Measurements from ENCODE around the gene DIDO1.

The DIDO1 gene

DNA sequence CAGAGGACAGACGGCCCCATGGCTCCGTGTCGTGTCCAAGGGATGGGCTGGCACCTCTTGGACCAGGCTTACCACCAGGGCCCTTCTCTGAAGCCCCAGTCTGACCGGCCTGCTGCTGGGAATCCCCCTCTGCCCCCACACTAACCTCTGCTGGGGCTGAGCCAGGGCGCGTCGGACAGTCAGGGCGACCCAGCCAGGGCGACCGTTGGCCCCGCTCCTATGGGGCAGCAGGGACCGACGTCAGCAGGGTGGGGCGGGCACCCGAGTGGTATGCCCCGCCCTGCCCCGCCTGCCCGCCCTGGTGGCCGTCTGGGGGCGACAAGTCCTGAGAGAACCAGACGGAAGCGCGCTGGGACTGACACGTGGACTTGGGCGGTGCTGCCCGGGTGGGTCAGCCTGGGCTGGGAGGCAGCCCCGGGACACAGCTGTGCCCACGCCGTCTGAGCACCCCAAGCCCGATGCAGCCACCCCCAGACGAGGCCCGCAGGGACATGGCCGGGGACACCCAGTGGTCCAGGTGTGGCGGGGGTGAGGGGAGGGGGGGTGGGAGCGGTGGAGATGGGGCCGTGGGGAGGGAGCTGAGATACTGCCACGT is 26.2 kb upstream of the DIDO1 start, which contains the start of gene SLC17A9:
SLC17A9 (plus strand) TSS at position 337 of the 595 bp plus-strand sequence; CDS start at position 459, 122 bp downstream.
- peak; percentile 83 for DNase-seq (ENCODE audit: low spot score)
- TF ChIP-seq, protein P1, sequence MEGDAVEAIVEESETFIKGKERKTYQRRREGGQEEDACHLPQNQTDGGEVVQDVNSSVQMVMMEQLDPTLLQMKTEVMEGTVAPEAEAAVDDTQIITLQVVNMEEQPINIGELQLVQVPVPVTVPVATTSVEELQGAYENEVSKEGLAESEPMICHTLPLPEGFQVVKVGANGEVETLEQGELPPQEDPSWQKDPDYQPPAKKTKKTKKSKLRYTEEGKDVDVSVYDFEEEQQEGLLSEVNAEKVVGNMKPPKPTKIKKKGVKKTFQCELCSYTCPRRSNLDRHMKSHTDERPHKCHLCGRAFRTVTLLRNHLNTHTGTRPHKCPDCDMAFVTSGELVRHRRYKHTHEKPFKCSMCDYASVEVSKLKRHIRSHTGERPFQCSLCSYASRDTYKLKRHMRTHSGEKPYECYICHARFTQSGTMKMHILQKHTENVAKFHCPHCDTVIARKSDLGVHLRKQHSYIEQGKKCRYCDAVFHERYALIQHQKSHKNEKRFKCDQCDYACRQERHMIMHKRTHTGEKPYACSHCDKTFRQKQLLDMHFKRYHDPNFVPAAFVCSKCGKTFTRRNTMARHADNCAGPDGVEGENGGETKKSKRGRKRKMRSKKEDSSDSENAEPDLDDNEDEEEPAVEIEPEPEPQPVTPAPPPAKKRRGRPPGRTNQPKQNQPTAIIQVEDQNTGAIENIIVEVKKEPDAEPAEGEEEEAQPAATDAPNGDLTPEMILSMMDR (IDR thresholded peaks at IDR 0.05) = no peak
- Histone ChIP-seq H3K4me3 (peak within 1 kb of the TSS; percentile 70), H3K27ac (peak within 1 kb of the TSS; percentile 85 to 92)

DNA sequence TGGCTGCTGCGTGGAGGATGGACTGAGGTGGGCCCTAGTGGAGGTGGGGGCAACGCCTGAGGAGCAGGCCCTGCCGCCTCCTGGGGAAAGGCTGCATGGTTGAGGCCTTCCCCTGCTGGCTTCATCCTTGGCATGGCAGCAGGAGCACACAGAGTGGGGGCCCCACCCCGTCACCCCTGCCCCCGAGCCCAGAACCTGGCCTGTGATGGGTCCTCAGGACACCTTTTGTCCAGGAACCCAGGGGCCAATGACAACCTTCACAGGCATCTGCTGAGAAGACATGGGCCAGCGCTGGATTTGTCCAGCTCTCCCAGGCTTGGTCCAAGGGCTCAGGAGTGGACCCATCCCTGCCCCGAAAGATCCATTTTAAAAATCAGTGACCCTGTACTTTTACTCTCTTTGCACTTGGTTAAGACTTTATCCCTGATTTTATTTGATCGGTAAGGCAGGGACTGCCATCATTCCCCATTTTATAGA is 25.6 kb upstream of the DIDO1 start:
- Histone ChIP-seq H3K27ac (peak overlapping the region; percentile 85 to 92), H3K4me3 (peak overlapping the region; percentile 70)
- no peak for DNase-seq (ENCODE audit: low spot score)
- TF ChIP-seq, protein P1 (IDR thresholded peaks at IDR 0.05) = no peak

DNA sequence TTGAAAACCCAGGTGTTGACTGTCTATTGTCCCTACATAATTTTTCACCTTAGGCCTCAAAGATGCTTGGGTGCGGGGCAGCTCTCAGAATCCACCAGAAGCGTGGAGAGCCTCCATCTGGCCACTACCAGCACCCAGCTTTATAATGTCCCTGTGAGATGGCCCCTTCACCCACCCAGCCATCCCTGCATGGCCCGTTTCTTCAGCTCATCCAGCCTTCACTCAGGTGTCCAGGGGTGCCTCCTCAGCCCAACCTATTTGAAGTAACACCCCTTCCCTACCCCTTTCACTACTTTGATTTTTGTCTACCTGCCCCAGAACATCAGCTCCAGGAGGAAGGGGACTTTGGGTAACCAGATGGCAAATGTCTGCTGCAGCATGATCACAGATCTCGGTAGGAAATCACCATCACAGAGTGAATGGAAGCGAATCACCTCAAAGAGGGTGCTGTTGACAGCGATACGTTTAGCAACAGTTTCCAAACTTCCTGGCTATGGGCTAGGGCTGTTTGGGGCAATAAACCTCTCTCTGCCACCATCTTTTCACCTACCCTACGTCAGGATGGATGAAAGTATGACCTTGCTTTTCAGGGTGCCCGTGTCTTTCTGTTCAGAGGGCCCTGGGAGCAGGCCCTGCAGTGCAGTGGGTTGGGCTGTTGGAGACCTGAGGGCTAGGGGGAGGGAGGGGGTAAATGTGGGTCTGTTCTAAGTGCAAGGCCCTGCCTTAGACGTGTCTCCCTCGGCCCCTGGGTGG is 25.0 kb upstream of the DIDO1 start:
- TF ChIP-seq, protein P1 (IDR thresholded peaks at IDR 0.05) = no peak
- Histone ChIP-seq H3K4me3 (no peak overlapping the region), H3K27ac (peak overlapping the region in 1 of 2 donors; percentile 92)
- DNase-seq (ENCODE audit: low spot score) = no peak

DNA sequence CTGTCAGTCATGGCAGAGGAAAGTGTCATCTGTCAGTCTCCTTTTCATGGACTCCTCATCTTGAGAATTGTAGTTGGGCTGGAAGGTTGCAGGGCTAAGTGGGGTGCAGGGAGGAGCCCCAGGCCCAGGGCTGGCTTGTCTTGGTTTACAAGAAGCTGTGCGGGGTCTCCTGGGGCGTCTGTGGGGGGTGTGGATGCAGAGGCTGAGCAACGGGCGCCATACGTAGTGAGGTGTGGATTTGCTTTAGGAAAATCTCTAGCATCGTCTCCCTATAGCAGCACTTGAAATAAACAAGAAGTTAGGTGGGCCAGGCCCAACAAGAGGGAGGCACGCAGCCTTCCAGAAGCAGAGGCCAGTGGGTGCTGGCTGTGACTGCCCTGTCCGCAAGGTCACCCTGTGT is 24.4 kb upstream of the DIDO1 start:
- Histone ChIP-seq H3K4me3 (no peak overlapping the region), H3K27ac (no peak overlapping the region)
- no peak for DNase-seq (ENCODE audit: low spot score)
- TF ChIP-seq, protein P1 (IDR thresholded peaks at IDR 0.05) = no peak

DNA sequence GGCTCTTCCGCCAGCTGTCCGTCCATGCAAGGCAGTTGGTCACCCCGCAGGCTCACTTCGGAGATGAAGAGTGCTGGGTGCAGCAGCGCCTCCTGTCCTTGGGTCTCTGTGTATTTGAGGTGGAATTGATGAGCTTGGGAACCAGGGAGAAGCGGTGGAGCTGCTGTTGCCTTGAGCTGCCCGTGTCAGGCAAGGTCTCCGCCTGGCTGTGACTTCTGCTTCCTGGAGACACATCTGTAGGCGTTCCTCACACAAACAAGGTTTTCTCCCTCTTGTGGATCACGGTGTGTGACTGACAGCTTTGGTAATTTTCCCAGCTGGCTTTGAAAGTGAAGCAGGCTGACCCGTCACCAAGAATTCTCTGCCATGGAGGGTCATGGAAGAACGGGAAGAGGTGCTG is 23.7 kb upstream of the DIDO1 start:
- DNase-seq (ENCODE audit: low spot score) = no peak
- Histone ChIP-seq H3K4me3 (no peak overlapping the region), H3K27ac (no peak overlapping the region)
- TF ChIP-seq, protein P1 (IDR thresholded peaks at IDR 0.05) = no peak

DNA sequence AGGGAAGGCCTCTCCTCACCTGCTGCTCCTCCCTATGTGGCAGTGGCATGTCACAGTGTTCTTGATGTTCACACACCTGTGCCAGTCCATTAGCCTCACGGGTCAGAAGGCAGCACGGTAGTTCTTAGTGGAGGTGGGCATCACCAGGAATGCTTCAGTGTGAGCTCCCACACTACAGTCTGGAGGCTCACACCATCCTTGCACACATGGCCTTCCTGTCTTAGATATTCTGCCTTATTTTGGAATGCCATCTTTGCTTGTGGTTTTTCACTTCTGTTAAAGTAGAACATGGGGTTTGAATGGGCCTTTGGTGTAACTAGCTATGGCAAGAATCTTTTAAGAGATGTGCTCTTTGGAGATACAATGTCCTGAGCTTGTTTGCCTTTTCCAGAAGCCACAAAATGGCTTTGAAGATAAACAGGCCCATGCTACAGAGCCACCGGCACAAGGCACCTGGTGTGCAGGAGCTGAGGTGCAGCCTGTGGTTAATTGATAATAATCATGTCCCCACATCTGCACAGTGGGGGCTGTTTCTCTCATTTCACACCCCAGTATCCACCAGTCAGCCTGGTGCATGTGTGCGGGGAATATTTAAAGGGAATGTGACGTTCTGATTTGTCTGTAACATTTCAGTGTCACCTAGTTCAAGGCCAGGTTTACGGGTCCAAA is 23.0 kb upstream of the DIDO1 start:
- Histone ChIP-seq H3K27ac (no peak overlapping the region), H3K4me3 (no peak overlapping the region)
- no peak for DNase-seq (ENCODE audit: low spot score)
- TF ChIP-seq, protein P1 (IDR thresholded peaks at IDR 0.05) = no peak

Data from coronary artery (tissue), 2 donors.